Activated CD8-positive, alpha-beta T cell treated with anti-CD3 and anti-CD28 coated beads for 36 hours (primary cell): ENCODE data around the gene ACTL8. TPM values are rescaled to one million over a fixed set of nuclear protein-coding genes. Genes with fewer than 3 reads are reported as not detected.

ENCODE experiments used
- ATAC-seq: fragments of 200-7000 bp; cut with Tn5 transposase; one replicate; pipeline ENCODE4 v1.10.0; 2021; ENCODE audit warnings: mild to moderate bottlenecking, moderate library complexity
- CTCF ChIA-PET: fragments of 350-600 bp; sonication (Branson Sonifier 250); formaldehyde crosslinking; loops from one replicate; lab custom pipeline; 2021; ENCODE audit warnings: antibody characterized with exemption; lab: Charles Lee
- POLR2A ChIA-PET: fragments of 350-600 bp; sonication (Branson Sonifier 250); formaldehyde crosslinking; loops from one replicate; lab custom pipeline; 2021; ENCODE audit warnings: antibody characterized with exemption; lab: Charles Lee
- DNase-seq: peaks from one replicate; pipeline ENCODE4 v3.0.0-alpha.2; 2020
- H3K27ac Mint-ChIP-seq: one replicate; pipeline ENCODE4 v1.8.0; 2021; ENCODE audit warnings: mild to moderate bottlenecking, mixed read lengths
- H3K27me3 Mint-ChIP-seq: one replicate; pipeline ENCODE4 v1.8.0; 2021; ENCODE audit warnings: mixed read lengths
- H3K36me3 Mint-ChIP-seq: one replicate; pipeline ENCODE4 v1.8.0; 2021; ENCODE audit warnings: low read depth, mixed read lengths
- H3K4me1 Mint-ChIP-seq: one replicate; pipeline ENCODE4 v1.8.0; 2021; ENCODE audit warnings: low read depth, mixed read lengths
- H3K4me3 Mint-ChIP-seq: one replicate; pipeline ENCODE4 v1.8.0; 2021; ENCODE audit warnings: mild to moderate bottlenecking, moderate library complexity, mixed read lengths
- H3K9me3 Mint-ChIP-seq: one replicate; pipeline ENCODE4 v1.8.0; 2021; ENCODE audit warnings: mixed read lengths
- intact Hi-C: fragments of 100-400 bp; cut with micrococcal nuclease; formaldehyde crosslinking; loops from one replicate; pipeline ENCODE4 v1.10.0; 2022
- total RNA-seq, 2 experiments: library from RNA; stranded (reverse); gene quantifications; one replicate each; pipeline ENCODE4 v1.2.3, GENCODE V29; 2021
- TF ChIP-seq, protein P1 (sequence below): fragments of 200-600 bp; IDR thresholded peaks from one replicate; pipeline ENCODE4 v1.8.0; 2022; ENCODE audit warnings: antibody characterized with exemption, mild to moderate bottlenecking

The ACTL8 gene
- total RNA-seq, 2 experiments from 2014 or later, result not detected

DNA sequence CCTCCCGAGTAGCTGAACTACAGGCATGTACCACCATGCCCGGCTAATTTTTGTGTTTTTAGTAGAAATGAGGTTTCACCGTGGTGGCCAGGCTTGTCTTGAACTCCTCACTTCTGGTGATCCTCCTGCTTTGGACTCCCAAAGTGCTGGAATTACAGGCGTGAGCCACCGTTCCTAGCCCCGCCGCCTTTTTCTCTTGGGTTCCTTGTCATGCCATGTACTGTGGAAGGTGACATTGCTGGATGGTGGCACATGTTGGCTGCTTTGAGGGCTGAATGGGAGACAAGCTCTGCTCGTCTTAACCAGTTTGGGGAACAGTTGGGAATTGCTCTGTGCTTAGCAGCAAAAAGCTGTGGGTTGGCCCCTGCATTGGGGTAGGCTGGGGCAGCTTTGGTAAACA, 22.7 kb downstream of the ACTL8 start:
- CTCF ChIA-PET, result no interaction called here
- no peak for ATAC-seq

DNA sequence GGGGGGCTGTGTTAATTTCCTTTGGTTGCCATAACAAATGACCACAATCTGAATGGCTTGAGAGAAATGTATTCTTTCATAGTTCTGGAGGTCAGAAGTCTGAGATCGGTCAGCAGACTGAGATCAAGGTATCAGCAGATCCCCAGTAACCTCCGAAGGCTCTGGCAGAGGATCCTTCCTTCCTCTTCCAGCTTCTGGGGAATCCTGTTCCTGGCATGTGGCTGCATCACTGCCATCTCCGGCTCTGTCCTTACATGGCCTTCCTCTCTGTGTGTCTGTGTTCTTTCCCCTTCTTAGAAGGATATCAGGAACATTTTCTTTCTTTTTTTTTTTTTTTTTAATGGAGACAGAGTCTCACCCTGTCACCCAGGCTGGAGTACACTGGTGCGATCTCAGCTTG, 25.8 kb downstream of the ACTL8 start:
- H3K9me3 Mint-ChIP-seq, result no peaks in the 10 kb centered on the region
- intact Hi-C loops, result no loop called here
- H3K27ac Mint-ChIP-seq, result no peak overlapping the region
- no peaks in the 10 kb centered on the region for H3K36me3 Mint-ChIP-seq
- ChIA-PET CTCF (no interaction called here), POLR2A (no interaction called here)
- H3K27me3 Mint-ChIP-seq, result no peaks in the 10 kb centered on the region
- TF ChIP-seq, protein P1, sequence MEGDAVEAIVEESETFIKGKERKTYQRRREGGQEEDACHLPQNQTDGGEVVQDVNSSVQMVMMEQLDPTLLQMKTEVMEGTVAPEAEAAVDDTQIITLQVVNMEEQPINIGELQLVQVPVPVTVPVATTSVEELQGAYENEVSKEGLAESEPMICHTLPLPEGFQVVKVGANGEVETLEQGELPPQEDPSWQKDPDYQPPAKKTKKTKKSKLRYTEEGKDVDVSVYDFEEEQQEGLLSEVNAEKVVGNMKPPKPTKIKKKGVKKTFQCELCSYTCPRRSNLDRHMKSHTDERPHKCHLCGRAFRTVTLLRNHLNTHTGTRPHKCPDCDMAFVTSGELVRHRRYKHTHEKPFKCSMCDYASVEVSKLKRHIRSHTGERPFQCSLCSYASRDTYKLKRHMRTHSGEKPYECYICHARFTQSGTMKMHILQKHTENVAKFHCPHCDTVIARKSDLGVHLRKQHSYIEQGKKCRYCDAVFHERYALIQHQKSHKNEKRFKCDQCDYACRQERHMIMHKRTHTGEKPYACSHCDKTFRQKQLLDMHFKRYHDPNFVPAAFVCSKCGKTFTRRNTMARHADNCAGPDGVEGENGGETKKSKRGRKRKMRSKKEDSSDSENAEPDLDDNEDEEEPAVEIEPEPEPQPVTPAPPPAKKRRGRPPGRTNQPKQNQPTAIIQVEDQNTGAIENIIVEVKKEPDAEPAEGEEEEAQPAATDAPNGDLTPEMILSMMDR, result no peak
- ATAC-seq (no peak), DNase-seq (no peak)
- H3K4me3 Mint-ChIP-seq, result no peak overlapping the region
- H3K4me1 Mint-ChIP-seq, result no peaks in the 10 kb centered on the region

More for the DNA sequence above, 22.7 kb downstream of the ACTL8 start:
- Mint-ChIP-seq H3K9me3 (no peaks in the 10 kb centered on the region), H3K4me1 (no peaks in the 10 kb centered on the region), H3K27ac (no peak overlapping the region), H3K27me3 (no peaks in the 10 kb centered on the region), H3K4me3 (no peak overlapping the region), H3K36me3 (no peaks in the 10 kb centered on the region)
- TF ChIP-seq, protein P1, result no peak
- intact Hi-C loops, result no loop called here
- DNase-seq, result no peak
- POLR2A ChIA-PET, result no interaction called here

DNA sequence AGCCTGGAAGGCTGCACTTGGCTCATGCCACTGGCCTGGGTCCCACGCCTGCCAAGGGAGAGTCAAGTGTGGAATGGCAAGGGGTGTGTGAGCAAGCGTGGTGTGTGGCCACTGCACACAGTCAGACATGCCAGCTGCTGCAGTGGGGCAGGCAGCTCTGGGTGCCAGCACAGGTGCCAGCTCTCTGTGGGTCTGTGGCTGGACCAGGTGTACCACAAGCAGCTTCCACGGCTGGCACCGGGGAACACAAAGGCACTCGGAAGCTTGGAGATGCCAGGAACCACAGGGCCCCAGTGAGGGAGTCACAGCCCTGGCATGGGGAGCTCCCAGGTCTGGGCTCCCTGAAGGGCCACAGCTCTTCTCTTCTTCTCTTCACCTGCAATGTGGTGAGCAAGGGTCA, 34.8 kb downstream of the ACTL8 start:
- POLR2A ChIA-PET, result interaction anchor here (0.6 kb wide), 1 partner anchor 104 kb away, joined by 4 read pairs; no protein-coding TSS in a partner anchor
- Mint-ChIP-seq H3K4me3 (no peak overlapping the region), H3K4me1 (no peaks in the 10 kb centered on the region), H3K27me3 (peaks cover 5% of the 10 kb centered on the region), H3K27ac (no peak overlapping the region), H3K36me3 (no peaks in the 10 kb centered on the region), H3K9me3 (no peaks in the 10 kb centered on the region)
- TF ChIP-seq, protein P1, result no peak
- CTCF ChIA-PET, result no interaction called here
- intact Hi-C loops, result no loop called here
- ATAC-seq, result no peak
- DNase-seq, result no peak

DNA sequence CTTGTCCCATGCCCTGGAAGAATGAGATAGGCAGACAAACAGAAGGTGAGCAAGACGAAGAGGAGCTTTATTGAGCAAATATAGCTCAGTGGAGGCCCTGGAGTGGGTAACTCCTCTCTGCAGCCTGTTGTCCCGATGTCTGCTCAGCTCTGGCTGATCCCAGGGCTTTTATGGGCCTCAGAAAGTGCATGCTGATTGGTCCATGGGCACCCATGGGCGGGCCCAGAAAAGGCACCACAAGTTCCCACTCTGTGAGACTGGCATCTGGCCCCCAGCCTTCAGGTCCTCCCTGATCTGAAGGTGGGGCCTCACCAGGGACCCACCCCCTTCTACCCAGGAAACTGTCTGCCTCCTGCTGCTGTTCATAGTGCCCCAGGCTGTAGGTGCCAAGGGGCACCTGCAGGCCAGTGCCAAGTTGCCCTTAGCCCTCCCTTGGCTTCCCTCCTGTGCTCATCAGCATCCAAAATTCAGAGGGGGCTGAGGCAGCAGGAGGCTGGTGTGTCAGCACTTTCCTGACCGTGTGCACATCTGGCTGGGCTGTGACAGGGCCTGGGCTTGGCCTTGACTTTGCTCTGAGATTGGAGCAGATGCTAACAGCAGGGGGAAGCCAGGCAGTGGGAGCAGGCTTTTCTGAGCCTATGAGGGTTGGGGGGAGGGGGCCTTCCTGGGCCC, 35.4 kb downstream of the ACTL8 start:
- no peaks in the 10 kb centered on the region for H3K4me1 Mint-ChIP-seq
- TF ChIP-seq, protein P1, result no peak

DNA sequence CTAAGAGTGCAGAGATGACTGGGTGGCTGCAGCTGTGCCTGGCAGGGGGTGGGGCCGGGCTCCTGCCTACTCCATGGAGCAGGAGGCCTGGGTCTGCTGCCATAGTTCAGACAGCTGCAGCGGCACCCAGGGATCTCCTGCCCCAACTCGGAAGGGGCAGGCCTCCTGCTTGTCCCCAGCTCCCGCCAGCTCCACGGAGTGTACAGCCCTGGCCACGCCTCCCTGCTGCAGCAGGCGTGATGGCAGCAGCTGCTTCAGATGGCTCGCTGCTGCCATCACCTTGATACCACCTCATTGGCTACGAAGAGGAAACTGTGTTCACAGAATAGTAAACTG, 35.9 kb downstream of the ACTL8 start:
- TF ChIP-seq, protein P1, result no peak
- peaks cover 5% of the 10 kb centered on the region for H3K27me3 Mint-ChIP-seq
- no peaks in the 10 kb centered on the region for H3K9me3 Mint-ChIP-seq
- POLR2A ChIA-PET, result no interaction called here
- intact Hi-C loops, result no loop called here
- DNase-seq (no peak), ATAC-seq (no peak)
- H3K4me1 Mint-ChIP-seq, result no peaks in the 10 kb centered on the region
- no peak overlapping the region for H3K27ac Mint-ChIP-seq
- no peaks in the 10 kb centered on the region for H3K36me3 Mint-ChIP-seq
- CTCF ChIA-PET, result no interaction called here
- H3K4me3 Mint-ChIP-seq, result no peak overlapping the region

More for the DNA sequence above, 35.4 kb downstream of the ACTL8 start:
- H3K4me3 Mint-ChIP-seq, result no peak overlapping the region
- H3K9me3 Mint-ChIP-seq, result no peaks in the 10 kb centered on the region
- no peaks in the 10 kb centered on the region for H3K36me3 Mint-ChIP-seq
- peaks cover 5% of the 10 kb centered on the region for H3K27me3 Mint-ChIP-seq
- ATAC-seq (no peak), DNase-seq (no peak)
- H3K27ac Mint-ChIP-seq, result no peak overlapping the region
- intact Hi-C loops, result no loop called here
- ChIA-PET POLR2A (no interaction called here), CTCF (no interaction called here)
